SK-N-DZ (cell line): ENCODE data around the gene CDK5R2.

Experiments
- DNase-seq: peaks from one replicate; pipeline ENCODE4 v3.0.0-alpha.2; 2015; ENCODE audit warnings: low spot score

CDK5R2 gene

GRCh38 chr2:218961651-218962570 is 2.4 kb downstream of the CDK5R2 start:
- DNase-seq = peak; percentile 53

DNA sequence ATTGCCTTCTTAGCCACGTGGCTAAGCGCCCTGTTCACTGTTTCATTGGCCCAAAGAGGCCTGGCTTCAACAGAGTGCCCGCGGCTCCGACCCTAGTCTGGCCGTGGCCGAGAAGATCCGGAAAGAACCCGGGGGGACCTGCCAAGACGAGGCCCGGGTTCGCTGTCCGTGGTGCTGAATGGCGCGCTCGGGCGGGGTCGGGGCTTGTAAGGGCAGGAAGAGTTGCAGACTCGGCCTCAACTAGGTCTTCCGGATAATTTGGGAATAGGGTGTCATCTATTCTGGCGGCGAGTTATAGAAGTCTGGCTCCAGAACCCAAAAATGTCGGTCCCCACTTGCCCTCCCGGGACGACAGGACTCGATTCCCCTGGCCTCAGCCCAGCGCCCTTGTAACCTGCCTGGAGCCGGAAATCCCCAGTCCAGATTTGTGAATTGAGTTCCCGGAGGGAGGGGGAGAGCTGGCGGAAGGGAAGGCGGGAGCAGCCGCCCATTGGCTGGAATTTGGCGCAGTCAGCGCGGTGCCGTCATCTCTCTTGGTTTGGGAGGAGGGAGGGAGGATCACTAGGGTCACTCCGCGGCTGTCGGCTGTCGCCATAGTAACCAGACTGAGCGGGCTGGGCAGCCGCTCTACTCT is 3.5 kb downstream of the CDK5R2 start:
- DNase-seq = peak; percentile 96

GRCh38 chr2:218963601-218964000 is 4.1 kb downstream of the CDK5R2 start:
- DNase-seq = peak; percentile 50

- DNase-seq = peak; percentile 79
Observed at GRCh38 chr2:218964041-218964771, 4.7 kb downstream of the CDK5R2 start.

- DNase-seq = no peak
Observed at GRCh38 chr2:218970894-218971293, 11.4 kb downstream of the CDK5R2 start.

GRCh38 chr2:218975060-218975777 is 15.8 kb downstream of the CDK5R2 start:
- DNase-seq = no peak

GRCh38 chr2:218979846-218980734 is 20.6 kb downstream of the CDK5R2 start:
- DNase-seq = peak; percentile 91

GRCh38 chr2:218980735-218981389 is 21.4 kb downstream of the CDK5R2 start:
- no peak for DNase-seq

- DNase-seq = no peak
Observed at GRCh38 chr2:218981390-218981880, 22.0 kb downstream of the CDK5R2 start.

- DNase-seq = no peak
Observed at GRCh38 chr2:218981881-218982585, 22.6 kb downstream of the CDK5R2 start.

DNA sequence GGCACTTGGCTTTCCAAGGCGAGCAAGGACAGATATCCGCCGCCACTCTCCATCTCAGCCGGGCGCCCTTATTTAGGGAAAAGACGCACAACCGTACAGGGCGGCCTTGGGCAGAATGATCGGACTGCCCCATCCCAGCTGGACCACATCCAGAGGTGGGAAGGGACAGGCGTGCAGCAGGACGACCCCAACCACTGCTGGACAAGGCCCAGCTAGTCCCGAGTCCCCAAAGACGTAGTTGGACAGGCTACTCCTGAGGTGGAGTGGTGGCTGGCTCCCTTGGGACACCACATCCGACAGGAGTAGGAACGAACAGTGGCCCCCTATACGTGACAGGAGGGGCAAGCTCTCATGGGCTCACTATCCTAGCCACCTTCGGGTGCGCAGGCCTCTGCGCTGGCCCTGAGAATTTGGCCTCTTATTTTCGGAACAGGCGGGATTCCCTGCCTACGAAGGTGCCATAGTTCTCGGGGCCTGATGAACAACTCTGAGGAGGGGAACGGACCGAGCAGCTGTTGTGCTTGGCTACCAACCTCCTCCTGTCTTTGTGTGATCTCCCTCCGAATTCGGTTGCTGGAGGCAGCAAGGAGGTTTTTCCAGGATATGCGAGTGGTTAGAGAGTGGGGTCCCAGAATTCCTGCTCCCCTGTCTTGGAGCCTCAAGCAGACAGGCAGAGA is 23.3 kb downstream of the CDK5R2 start:
- no peak for DNase-seq

GRCh38 chr2:218983263-218983933 is 23.9 kb downstream of the CDK5R2 start:
- DNase-seq = peak; percentile 37

DNA sequence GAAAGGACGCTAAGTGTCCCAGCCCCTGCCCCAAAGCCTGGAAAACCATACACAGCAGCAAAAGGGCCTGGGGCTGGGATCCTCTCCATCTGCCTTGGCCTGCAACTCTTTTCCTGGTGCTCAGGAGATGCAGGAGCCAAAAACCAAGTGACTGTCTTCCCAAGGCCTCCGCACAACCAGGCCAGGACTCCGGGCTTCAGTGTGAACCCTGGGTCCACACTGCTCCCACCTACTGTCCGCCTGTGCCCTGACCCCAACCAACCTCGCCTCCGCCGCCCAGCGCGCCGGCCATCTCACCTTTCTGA is 24.4 kb downstream of the CDK5R2 start:
- no peak for DNase-seq

- peak; percentile 62 for DNase-seq
Observed at GRCh38 chr2:218984239-218985020, 25.0 kb downstream of the CDK5R2 start.

DNA sequence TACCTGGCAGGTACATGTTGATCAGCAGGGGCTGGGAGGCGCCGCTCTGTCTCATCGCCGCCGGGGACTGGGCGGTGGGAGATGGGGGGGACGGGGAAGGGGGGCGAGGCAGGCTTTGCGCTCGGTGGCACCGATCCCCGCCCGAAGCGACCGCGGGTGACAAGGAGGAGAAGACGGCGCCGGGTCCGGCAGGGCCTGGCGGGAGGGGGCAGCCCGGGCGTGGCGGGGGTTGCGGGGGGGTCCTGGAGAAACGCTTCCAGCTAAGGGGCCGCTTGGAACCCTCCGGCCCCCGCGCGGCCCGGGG is 25.5 kb downstream of the CDK5R2 start, which contains the start of gene FEV:
FEV (minus strand) TSS at position 164 of the 304 bp plus-strand sequence; CDS start at position 55, 109 bp downstream.
- DNase-seq = no peak

- peak; percentile 77 for DNase-seq
Observed at GRCh38 chr2:218985325-218986091, 26.0 kb downstream of the CDK5R2 start.
